Esophagus squamous epithelium (tissue), 4 donors: ENCODE measurements around the gene FAM83E.

Experiments
- POLR2A ChIP-seq, 4 donors: fragments of 450-650 bp; IDR thresholded peaks; one replicate each; pipeline ENCODE4 v1.6.1; 2017; ENCODE audit warnings: antibody characterized with exemption in 4 of 4, mild to moderate bottlenecking in 4 of 4, moderate library complexity in 3 of 4
- TF ChIP-seq, protein P1 (sequence below), 6 experiments: fragments of 450-650 bp in 4 of 6; fragments of 200-600 bp in 2 of 6; sonication (generic) in 2 of 6; IDR thresholded peaks; one replicate each; pipeline ENCODE4 v1.5.1; 2016 to 2019; ENCODE audit warnings: antibody characterized with exemption in 6 of 6, mild to moderate bottlenecking in 4 of 6, moderate library complexity in 4 of 6

- TF ChIP-seq POLR2A (IDR thresholded peaks at IDR 0.05) = no peak
- TF ChIP-seq, protein P1, sequence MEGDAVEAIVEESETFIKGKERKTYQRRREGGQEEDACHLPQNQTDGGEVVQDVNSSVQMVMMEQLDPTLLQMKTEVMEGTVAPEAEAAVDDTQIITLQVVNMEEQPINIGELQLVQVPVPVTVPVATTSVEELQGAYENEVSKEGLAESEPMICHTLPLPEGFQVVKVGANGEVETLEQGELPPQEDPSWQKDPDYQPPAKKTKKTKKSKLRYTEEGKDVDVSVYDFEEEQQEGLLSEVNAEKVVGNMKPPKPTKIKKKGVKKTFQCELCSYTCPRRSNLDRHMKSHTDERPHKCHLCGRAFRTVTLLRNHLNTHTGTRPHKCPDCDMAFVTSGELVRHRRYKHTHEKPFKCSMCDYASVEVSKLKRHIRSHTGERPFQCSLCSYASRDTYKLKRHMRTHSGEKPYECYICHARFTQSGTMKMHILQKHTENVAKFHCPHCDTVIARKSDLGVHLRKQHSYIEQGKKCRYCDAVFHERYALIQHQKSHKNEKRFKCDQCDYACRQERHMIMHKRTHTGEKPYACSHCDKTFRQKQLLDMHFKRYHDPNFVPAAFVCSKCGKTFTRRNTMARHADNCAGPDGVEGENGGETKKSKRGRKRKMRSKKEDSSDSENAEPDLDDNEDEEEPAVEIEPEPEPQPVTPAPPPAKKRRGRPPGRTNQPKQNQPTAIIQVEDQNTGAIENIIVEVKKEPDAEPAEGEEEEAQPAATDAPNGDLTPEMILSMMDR (IDR thresholded peaks at IDR 0.05) = no peak
Measured at GRCh38 chr19:48607359-48607755, 7.5 kb downstream of the FAM83E start.
